ENCODE data around the gene ARHGAP19.
"Not testable (repeated sequence)": the region's sequence is repeated elsewhere in the genome, so short reads cannot be mapped to it uniquely, and the experiment has no call there.

The ARHGAP19 gene

GRCh38 chr10:97292862-97293198, 393 bp upstream of the ARHGAP19 start:
- POLR2A ChIA-PET: interaction anchor here (1.0 to 2.3 kb wide), 8 partner anchors 11 to 135 kb away, joined by 3 to 18 read pairs (median 6); partner anchors contain the start of genes FRAT1, FRAT2 and RRP12
- H3K4me1 ChIP-seq (ENCODE audit: control insufficient read depth, insufficient read depth, low read length): no peaks in the 10 kb centered on the region
- H3K9me3 ChIP-seq (ENCODE audit: control insufficient read depth, insufficient read depth, low read depth, low read length): no peaks in the 10 kb centered on the region
- H3K4me3 ChIP-seq (ENCODE audit: low read depth, low read length): no peak overlapping the region
- TF ChIP-seq ZNF10 (tag by site-specific recombination; IDR thresholded peaks at IDR 0.05): 0 out of 2 replicates have a peak, but pooled peaks have one; percentile 15
- TF ChIP-seq ZNF157 (tag by site-specific recombination; IDR thresholded peaks at IDR 0.05): no peak
- no peak for TF ChIP-seq ZNF707 (tag by site-specific recombination; IDR thresholded peaks at IDR 0.05)
- TF ChIP-seq ZNF292 (tag by site-specific recombination; IDR thresholded peaks at IDR 0.05; ENCODE audit: borderline replicate concordance, low read depth): no peak
- CTCF ChIA-PET: interaction anchor here (0.7 to 3.6 kb wide), 3 partner anchors 14 to 220 kb away, joined by 3 to 18 read pairs (median 4); no protein-coding TSS in a partner anchor
- H3K27ac ChIP-seq (ENCODE audit: extremely low read depth, low read depth, low read length): no peak overlapping the region
- H3K36me3 ChIP-seq (ENCODE audit: control insufficient read depth in 2 of 2, insufficient read depth in 1 of 2, low read length in 2 of 2): peaks cover 0 to 4% of the 10 kb centered on the region in 2 experiments; a peak in 1 of 3 replicates

GRCh38 chr10:97291357-97292096, 910 bp downstream of the ARHGAP19 start:
- H3K4me3 ChIP-seq (ENCODE audit: low read depth, low read length): peak overlapping the region; percentile 62
- H3K4me1 ChIP-seq (ENCODE audit: control insufficient read depth, insufficient read depth, low read length): no peaks in the 10 kb centered on the region
- ChIA-PET CTCF (interaction anchor here (0.6 to 3.6 kb wide), 4 partner anchors 13 to 945 kb away, joined by 3 to 18 read pairs (median 4); no protein-coding TSS in a partner anchor), POLR2A (interaction anchor here (0.6 to 2.3 kb wide), 10 partner anchors 10 to 136 kb away, joined by 3 to 18 read pairs (median 4); partner anchors contain the start of genes FRAT1, FRAT2 and RRP12)
- TF ChIP-seq ZNF280D (tag by site-specific recombination; IDR thresholded peaks at IDR 0.05): no peak
- TF ChIP-seq ZNF558 (tag by site-specific recombination; IDR thresholded peaks at IDR 0.05): peak; percentile 22; the same call in 1 of the 2 replicates
- H3K9me3 ChIP-seq (ENCODE audit: control insufficient read depth, insufficient read depth, low read depth, low read length): no peaks in the 10 kb centered on the region
- H3K36me3 ChIP-seq (ENCODE audit: control insufficient read depth in 2 of 2, insufficient read depth in 1 of 2, low read length in 2 of 2): peaks cover 0 to 7% of the 10 kb centered on the region in 2 experiments; a peak in 1 of 3 replicates
- H3K27ac ChIP-seq (ENCODE audit: extremely low read depth, low read depth, low read length): peak overlapping the region; percentile 86

GRCh38 chr10:97290576-97291356, 1.7 kb downstream of the ARHGAP19 start:
- not testable (repeated sequence) for H3K9me3 ChIP-seq (ENCODE audit: control insufficient read depth, insufficient read depth, low read depth, low read length); H3K27ac ChIP-seq (ENCODE audit: extremely low read depth, low read depth, low read length); H3K4me3 ChIP-seq (ENCODE audit: low read depth, low read length); H3K4me1 ChIP-seq (ENCODE audit: control insufficient read depth, insufficient read depth, low read length)
- TF ChIP-seq SP2 (tag by site-specific recombination; IDR thresholded peaks at IDR 0.05): peak; percentile 39
- H3K36me3 ChIP-seq (ENCODE audit: control insufficient read depth in 2 of 2, insufficient read depth in 1 of 2, low read length in 2 of 2): peaks cover 0 to 11% of the 10 kb centered on the region in 2 experiments; a peak in 1 of 3 replicates
- POLR2A ChIA-PET: interaction anchor here (2.1 to 2.3 kb wide), 2 partner anchors 9 to 110 kb away, joined by 8 to 10 read pairs; partner anchors contain the start of gene RRP12
- CTCF ChIA-PET: interaction anchor here (0.9 to 3.6 kb wide), 2 partner anchors 12 to 94 kb away, joined by 3 to 18 read pairs; no protein-coding TSS in a partner anchor

GRCh38 chr10:97290076-97290475, 2.4 kb downstream of the ARHGAP19 start:
- POLR2A ChIA-PET; H3K4me3 ChIP-seq (ENCODE audit: low read depth, low read length); H3K9me3 ChIP-seq (ENCODE audit: control insufficient read depth, insufficient read depth, low read depth, low read length); H3K4me1 ChIP-seq (ENCODE audit: control insufficient read depth, insufficient read depth, low read length); H3K27ac ChIP-seq (ENCODE audit: extremely low read depth, low read depth, low read length): not testable (repeated sequence)
- CTCF ChIA-PET: interaction anchor here (0.6 to 3.6 kb wide), 2 partner anchors 12 to 37 kb away, joined by 4 to 18 read pairs; no protein-coding TSS in a partner anchor
- H3K36me3 ChIP-seq (ENCODE audit: control insufficient read depth in 2 of 2, insufficient read depth in 1 of 2, low read length in 2 of 2): peaks cover 0 to 11% of the 10 kb centered on the region in 2 experiments; a peak in 1 of 3 replicates

- H3K4me1 ChIP-seq (ENCODE audit: control insufficient read depth, insufficient read depth, low read length): peaks cover 5% of the 10 kb centered on the region; the same call in 1 of the 2 replicates
- CTCF ChIA-PET: no interaction called here
- no peak overlapping the region for H3K27ac ChIP-seq (ENCODE audit: extremely low read depth, low read depth, low read length)
- no peaks in the 10 kb centered on the region for H3K36me3 ChIP-seq (ENCODE audit: control insufficient read depth in 2 of 2, insufficient read depth in 1 of 2, low read length in 2 of 2)
- no peak overlapping the region for H3K4me3 ChIP-seq (ENCODE audit: low read depth, low read length)
- no peaks in the 10 kb centered on the region for H3K9me3 ChIP-seq (ENCODE audit: control insufficient read depth, insufficient read depth, low read depth, low read length)
- POLR2A ChIA-PET: no interaction called here
- TF ChIP-seq YY2 (tag by site-specific recombination; IDR thresholded peaks at IDR 0.05): no peak
- TF ChIP-seq PRDM1 (tag by site-specific recombination; IDR thresholded peaks at IDR 0.05): no peak
- TF ChIP-seq ZBTB11 (tag by site-specific recombination; conservative IDR thresholded peaks at IDR 0.05; ENCODE audit: low read depth): no peak
- no peak for TF ChIP-seq GLI2 (tag by site-specific recombination; IDR thresholded peaks at IDR 0.05; ENCODE audit: borderline replicate concordance, low read depth)
- TF ChIP-seq ZNF626 (tag by site-specific recombination; IDR thresholded peaks at IDR 0.05): no peak
- no peak for TF ChIP-seq ZNF433 (tag by site-specific recombination; IDR thresholded peaks at IDR 0.05; ENCODE audit: low read depth)
- no peak for TF ChIP-seq ZNF350 (tag by site-specific recombination; IDR thresholded peaks at IDR 0.05)
- no peak for TF ChIP-seq ZNF132 (tag by site-specific recombination; IDR thresholded peaks at IDR 0.05; ENCODE audit: borderline replicate concordance)
Measured at GRCh38 chr10:97280783-97281182, 11.7 kb downstream of the ARHGAP19 start.
